Ovary (tissue), 3 donors: Measurements from ENCODE around the gene MUC13.

Experiments
- CTCF ChIP-seq, 3 donors: fragments of 450-650 bp in 2 of 3; fragments of 200-600 bp in 1 of 3; IDR thresholded peaks; one replicate each; pipeline versions ENCODE4 v1.5.1 to v1.8.0; 2016 to 2022; ENCODE audit warnings: antibody characterized with exemption in 3 of 3, mild to moderate bottlenecking in 1 of 3
- POLR2A ChIP-seq: fragments of 450-650 bp; IDR thresholded peaks from one replicate; pipeline ENCODE4 v1.6.1; 2017; ENCODE audit warnings: antibody characterized with exemption, mild to moderate bottlenecking, moderate library complexity
- donor health status: DM: no; HTN: no; CAD: no.

GRCh38 chr3:124928333-124929202 lies 6.0 kb downstream of the MUC13 start:
- peak; percentile 16 to 68 (median 53) for TF ChIP-seq CTCF (IDR thresholded peaks at IDR 0.05)
- no peak for TF ChIP-seq POLR2A
